ENCODE measurements around the gene HINT3. TPM values are rescaled to one million over a fixed set of nuclear protein-coding genes. Genes with fewer than 3 reads are reported as not detected.
"Not testable (repeated sequence)": the region's sequence is repeated elsewhere in the genome, so short reads cannot be mapped to it uniquely, and the experiment has no call there.

Gene HINT3
- total RNA-seq, 1 donor from 2014 or later: 20.9 TPM

DNA sequence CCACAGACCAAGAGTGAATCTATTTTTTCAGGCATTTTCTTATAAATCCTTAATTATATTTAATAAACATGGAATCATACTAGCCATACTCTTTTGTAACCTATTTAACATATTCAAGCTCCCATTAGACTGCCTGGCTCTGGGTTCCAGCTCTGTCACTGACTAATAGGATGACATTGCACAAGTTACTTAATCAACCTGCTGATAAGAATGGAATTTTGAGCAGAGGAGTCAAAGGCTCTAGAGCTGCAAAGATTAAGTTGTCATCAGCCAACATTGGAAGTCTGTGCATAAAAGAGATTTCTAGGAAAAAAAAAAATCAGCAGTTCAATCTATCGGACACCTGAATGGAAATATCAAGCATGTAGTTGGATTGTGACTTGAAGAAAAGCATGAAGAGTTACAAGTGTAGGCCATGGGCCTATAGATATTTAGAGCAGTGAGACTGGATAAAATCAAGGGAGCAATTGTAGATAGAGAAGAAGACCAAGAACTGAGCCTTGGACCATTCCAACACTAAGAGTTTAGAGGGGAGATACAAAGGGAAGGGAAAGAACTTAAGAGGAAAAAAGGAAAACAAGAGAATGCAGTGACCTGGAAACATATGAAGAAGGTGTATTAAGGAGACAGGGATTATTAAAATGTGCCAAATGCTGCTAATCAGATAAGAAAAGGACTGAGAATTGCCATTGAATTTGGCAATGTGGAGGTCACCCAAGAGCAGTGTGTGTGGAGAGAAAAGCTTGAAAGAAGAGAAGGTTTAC, 11.0 kb upstream of the HINT3 start:
- Mint-ChIP-seq H3K4me3 (ENCODE audit: low read depth) (no peak overlapping the region), H3K36me3 (ENCODE audit: insufficient read depth) (no peaks in the 10 kb centered on the region), H3K9me3 (ENCODE audit: low read depth) (no peaks in the 10 kb centered on the region), H3K27me3 (no peaks in the 10 kb centered on the region), H3K27ac (no peak overlapping the region), H3K4me1 (ENCODE audit: low read depth) (peaks cover 39% of the 10 kb centered on the region)
- no peak for DNase-seq (ENCODE audit: low spot score, unreplicated experiment)
- TF ChIP-seq CTCF (IDR thresholded peaks at IDR 0.05; ENCODE audit: unreplicated experiment): no peak

DNA sequence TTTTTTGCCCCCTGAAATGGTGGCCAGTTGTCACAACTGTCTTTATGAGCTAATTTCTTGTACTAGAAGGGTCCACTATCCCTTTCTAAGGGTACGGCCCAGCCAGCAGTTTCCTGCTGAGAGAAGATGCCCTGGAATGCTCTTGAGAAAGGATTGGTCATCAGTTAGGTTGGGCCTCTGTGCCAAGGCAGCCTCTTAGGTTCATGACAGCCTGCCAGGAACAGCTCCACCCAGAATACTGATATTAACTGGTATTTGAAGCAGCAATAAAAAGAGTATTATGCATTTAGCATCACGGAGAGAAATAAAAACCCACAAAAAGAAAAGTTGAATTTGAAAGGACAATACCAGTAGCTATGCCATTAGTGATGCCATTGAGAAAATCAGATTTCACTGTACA, 9.0 kb upstream of the HINT3 start:
- no peak for DNase-seq (ENCODE audit: low spot score, unreplicated experiment)
- no peak for TF ChIP-seq CTCF (IDR thresholded peaks at IDR 0.05; ENCODE audit: unreplicated experiment)
- Mint-ChIP-seq H3K27ac (no peak overlapping the region), H3K4me3 (ENCODE audit: low read depth) (no peak overlapping the region), H3K36me3 (ENCODE audit: insufficient read depth) (no peaks in the 10 kb centered on the region), H3K9me3 (ENCODE audit: low read depth) (peaks cover 4% of the 10 kb centered on the region), H3K27me3 (no peaks in the 10 kb centered on the region), H3K4me1 (ENCODE audit: low read depth) (peaks cover 30% of the 10 kb centered on the region)

DNA sequence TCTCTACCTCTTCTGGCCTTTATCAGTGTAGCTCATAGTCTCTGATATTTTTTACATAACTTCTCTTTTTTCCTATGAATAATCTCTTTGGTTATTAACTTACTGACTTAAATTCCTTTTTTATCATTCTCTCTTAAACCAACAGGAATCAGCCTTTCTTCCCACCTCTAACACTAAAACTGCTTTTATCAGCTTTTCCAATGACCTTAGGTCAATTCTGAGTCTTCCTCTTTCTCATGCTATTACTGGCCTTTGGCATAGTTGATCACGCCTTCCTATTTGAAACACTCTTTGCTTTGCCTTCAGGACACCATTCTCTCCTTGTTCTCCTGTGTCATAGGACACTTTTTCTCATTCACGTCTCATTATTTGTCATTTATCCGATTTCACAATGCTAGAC, 8.1 kb upstream of the HINT3 start:
- no peak for TF ChIP-seq CTCF (IDR thresholded peaks at IDR 0.05; ENCODE audit: unreplicated experiment)
- Mint-ChIP-seq H3K4me1 (ENCODE audit: low read depth) (peaks cover 26% of the 10 kb centered on the region), H3K4me3 (ENCODE audit: low read depth) (no peak overlapping the region), H3K36me3 (ENCODE audit: insufficient read depth) (no peaks in the 10 kb centered on the region), H3K9me3 (ENCODE audit: low read depth) (peaks cover 4% of the 10 kb centered on the region), H3K27me3 (no peaks in the 10 kb centered on the region), H3K27ac (no peak overlapping the region)
- DNase-seq (ENCODE audit: low spot score, unreplicated experiment): no peak

GRCh38 chr6:125949069-125949468, 7.5 kb upstream of the HINT3 start:
- Mint-ChIP-seq H3K4me3 (ENCODE audit: low read depth) (no peak overlapping the region), H3K36me3 (ENCODE audit: insufficient read depth) (no peaks in the 10 kb centered on the region), H3K27me3 (no peaks in the 10 kb centered on the region), H3K27ac (no peak overlapping the region), H3K9me3 (ENCODE audit: low read depth) (peaks cover 4% of the 10 kb centered on the region), H3K4me1 (ENCODE audit: low read depth) (peaks cover 22% of the 10 kb centered on the region)
- DNase-seq (ENCODE audit: low spot score, unreplicated experiment): no peak
- TF ChIP-seq CTCF (IDR thresholded peaks at IDR 0.05; ENCODE audit: unreplicated experiment): no peak

- no peak overlapping the region for H3K27ac Mint-ChIP-seq
- TF ChIP-seq CTCF (IDR thresholded peaks at IDR 0.05; ENCODE audit: unreplicated experiment): no peak
- DNase-seq (ENCODE audit: low spot score, unreplicated experiment): no peak
These were observed 6.3 kb upstream of the HINT3 start for GRCh38 chr6:125950293-125950692.

DNA sequence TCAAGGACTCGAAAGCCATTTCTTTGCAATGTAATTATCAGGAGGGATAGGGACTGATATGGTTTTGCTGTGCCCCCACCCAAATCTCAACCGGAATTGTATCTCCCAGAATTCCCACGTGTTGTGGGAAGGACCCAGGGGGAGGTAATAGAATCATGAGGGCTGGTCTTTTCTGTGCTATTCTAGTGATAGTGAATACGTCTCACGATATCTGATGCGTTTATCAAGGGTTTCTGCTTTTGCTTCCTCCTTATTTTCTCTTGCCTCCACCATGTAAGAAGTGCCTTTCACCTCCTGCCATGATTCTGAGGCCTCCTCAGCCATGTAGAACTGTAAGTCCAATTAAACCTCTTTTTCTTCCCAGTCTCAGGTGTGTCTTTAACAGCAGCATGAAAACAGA, 5.9 kb upstream of the HINT3 start:
- peaks cover 23% of the 10 kb centered on the region for H3K4me1 Mint-ChIP-seq (ENCODE audit: low read depth)
- DNase-seq (ENCODE audit: low spot score, unreplicated experiment); H3K4me3 Mint-ChIP-seq (ENCODE audit: low read depth); H3K27me3 Mint-ChIP-seq; H3K36me3 Mint-ChIP-seq (ENCODE audit: insufficient read depth); H3K27ac Mint-ChIP-seq; H3K9me3 Mint-ChIP-seq (ENCODE audit: low read depth): not testable (repeated sequence)

More at GRCh38 chr6:125950293-125950692, 6.3 kb upstream of the HINT3 start:
- H3K4me3 Mint-ChIP-seq (ENCODE audit: low read depth): no peak overlapping the region
- no peaks in the 10 kb centered on the region for H3K36me3 Mint-ChIP-seq (ENCODE audit: insufficient read depth)
- peaks cover 4% of the 10 kb centered on the region for H3K9me3 Mint-ChIP-seq (ENCODE audit: low read depth)
- H3K27me3 Mint-ChIP-seq: no peaks in the 10 kb centered on the region
- H3K4me1 Mint-ChIP-seq (ENCODE audit: low read depth): peaks cover 24% of the 10 kb centered on the region
